Right lung (tissue), 10 donors: ENCODE data around the gene SYT15. TPM values are rescaled to one million over a fixed set of nuclear protein-coding genes. Genes with fewer than 3 reads are reported as not detected.
"Not testable (repeated sequence)": the region's sequence is repeated elsewhere in the genome, so short reads cannot be mapped to it uniquely, and the experiment has no call there.

Source experiments
- DNase-seq, 2 donors: peaks; one replicate each; pipeline ENCODE4 v3.0.0-alpha.2; 2013
- long read RNA-seq, 8 donors: transcript quantifications; one replicate each; lab custom pipeline, GENCODE V29; 2026
- polyA plus RNA-seq, 5 donors: library from polyadenylated mRNA; unstranded; fragments of 120-200 nt; gene quantifications; one replicate each; pipeline versions ENCODE4 v1.2.1 to v1.2.3, GENCODE V29; 2013; ENCODE audit warnings: inconsistent platforms in 1 of 5, low replicate concordance in 1 of 5; ENCODE audit not compliant: insufficient read length in 5 of 5, insufficient read depth in 1 of 5

Gene SYT15
- 10 to 100 TPM; 20.1 to 29.0 (median 26.5) TPM for polyA plus RNA-seq
- long read RNA-seq, donor 1, partial matches to known transcripts, result 7 of 8 reads
- long read RNA-seq, donor 1, other reads (novel, unspliced or antisense), result 0 of 8 reads
- long read RNA-seq, donor 2, result 0 reads
- long read RNA-seq, donor 3, partial matches to known transcripts, result 7 of 8 reads
- long read RNA-seq, donor 3, other reads (novel, unspliced or antisense), result 0 of 8 reads
- long read RNA-seq, donor 4, partial matches to known transcripts, result 0 of 1 reads
- long read RNA-seq, donor 4, other reads (novel, unspliced or antisense), result 0 of 1 reads
- long read RNA-seq, donor 5, partial matches to known transcripts, result 0 of 1 reads
- long read RNA-seq, donor 5, other reads (novel, unspliced or antisense), result 0 of 1 reads
- long read RNA-seq, donor 6, result 0 reads
- long read RNA-seq, donor 7, result 0 reads
- long read RNA-seq, donor 8, result 0 reads

- DNase-seq, result not testable (repeated sequence)
Observed at GRCh38 chr10:46578474-46579178, at the start of gene SYT15. TSS of gene SYT15 (plus strand) at chr10:46579128. CDS start at chr10:46579169, 41 bp downstream.

GRCh38 chr10:46529742-46530141 is 49.2 kb upstream of the SYT15 start:
- DNase-seq, result not testable (repeated sequence)

GRCh38 chr10:46530249-46531186 is 48.4 kb upstream of the SYT15 start:
- DNase-seq, result no peak

- not testable (repeated sequence) for DNase-seq
Observed at GRCh38 chr10:46532256-46532655, 46.7 kb upstream of the SYT15 start.

GRCh38 chr10:46534828-46535524 is 44.0 kb upstream of the SYT15 start:
- DNase-seq, result no peak

- no peak for DNase-seq
Observed at GRCh38 chr10:46536171-46536570, 42.8 kb upstream of the SYT15 start.

GRCh38 chr10:46536781-46537180 is 42.1 kb upstream of the SYT15 start:
- no peak for DNase-seq

- no peak for DNase-seq
Observed at GRCh38 chr10:46537309-46537708, 41.6 kb upstream of the SYT15 start.

GRCh38 chr10:46538155-46538554 is 40.8 kb upstream of the SYT15 start:
- no peak for DNase-seq

- no peak for DNase-seq
Observed at GRCh38 chr10:46538717-46539426, 40.1 kb upstream of the SYT15 start.

GRCh38 chr10:46539596-46540411 is 39.1 kb upstream of the SYT15 start:
- peak in 1 of 2 donors; percentile 52 for DNase-seq

GRCh38 chr10:46540412-46541016 is 38.4 kb upstream of the SYT15 start:
- no peak for DNase-seq

GRCh38 chr10:46541017-46541661 is 37.8 kb upstream of the SYT15 start:
- no peak for DNase-seq

GRCh38 chr10:46541735-46542566 is 37.0 kb upstream of the SYT15 start:
- DNase-seq, result no peak

GRCh38 chr10:46542567-46543465 is 36.1 kb upstream of the SYT15 start:
- DNase-seq, result no peak
